Suppressor macrophage (primary cell): ENCODE results near the gene DDX20.

Experiments used
- DNase-seq, 4 experiments: peaks; one replicate each; pipeline ENCODE4 v3.0.0-alpha.2; 2020 to 2022

The DDX20 gene

GRCh38 chr1:111747947-111748346 lies 7.8 kb upstream of the DDX20 start:
- DNase-seq = no peak

- no peak for DNase-seq
These were observed 6.1 kb upstream of the DDX20 start for GRCh38 chr1:111749628-111750027.

GRCh38 chr1:111750856-111751255 lies 4.8 kb upstream of the DDX20 start:
- no peak for DNase-seq

GRCh38 chr1:111751906-111752575 lies 3.7 kb upstream of the DDX20 start:
- DNase-seq = peak; percentile 30 to 49 (median 36)

GRCh38 chr1:111754984-111755330 lies 744 bp upstream of the DDX20 start:
- peak in 2 of 4 experiments; percentile 42 to 45 for DNase-seq

GRCh38 chr1:111756124-111756513 lies 418 bp downstream of the DDX20 start:
- no peak for DNase-seq

- DNase-seq = peak in 3 of 4 experiments; percentile 40 to 58 (median 57)
These were observed 2.7 kb downstream of the DDX20 start for GRCh38 chr1:111758373-111758772.

- DNase-seq = no peak
These were observed 6.0 kb downstream of the DDX20 start for GRCh38 chr1:111761717-111762116.

- DNase-seq = no peak
These were observed 6.6 kb downstream of the DDX20 start for GRCh38 chr1:111762332-111762731.

- no peak for DNase-seq
These were observed 12.3 kb downstream of the DDX20 start for GRCh38 chr1:111768023-111768422.

- no peak for DNase-seq
These were observed 12.9 kb downstream of the DDX20 start for GRCh38 chr1:111768625-111769024.

GRCh38 chr1:111769517-111770146 lies 13.9 kb downstream of the DDX20 start:
- peak; percentile 63 to 81 (median 73) for DNase-seq

- DNase-seq = no peak
These were observed 15.2 kb downstream of the DDX20 start for GRCh38 chr1:111770916-111771315.

- DNase-seq = no peak
These were observed 20.3 kb downstream of the DDX20 start for GRCh38 chr1:111775966-111776365.

- no peak for DNase-seq
These were observed 20.7 kb downstream of the DDX20 start for GRCh38 chr1:111776391-111776790.

GRCh38 chr1:111776861-111777260 lies 21.2 kb downstream of the DDX20 start:
- no peak for DNase-seq

GRCh38 chr1:111777301-111777700 lies 21.6 kb downstream of the DDX20 start:
- DNase-seq = no peak

GRCh38 chr1:111778066-111778465 lies 22.4 kb downstream of the DDX20 start:
- no peak for DNase-seq

- DNase-seq = no peak
These were observed 22.9 kb downstream of the DDX20 start for GRCh38 chr1:111778541-111779051.

GRCh38 chr1:111779546-111779945 lies 23.8 kb downstream of the DDX20 start:
- no peak for DNase-seq

GRCh38 chr1:111784273-111784901 lies 28.7 kb downstream of the DDX20 start:
- DNase-seq = no peak

GRCh38 chr1:111786669-111787207 lies 31.0 kb downstream of the DDX20 start:
- no peak for DNase-seq

- no peak for DNase-seq
These were observed 33.4 kb downstream of the DDX20 start for GRCh38 chr1:111789142-111789541.
